LoVo (cell line): Measurements from ENCODE around the gene FAM89B.
A peak's percentile ranks its signal among the peaks of the same experiment; 100 is the strongest.

Experiments used
- DNase-seq: peaks from one replicate; pipeline ENCODE4 v3.0.0-alpha.2; 2016; ENCODE audit warnings: low spot score

Gene FAM89B

GRCh38 chr11:65573391-65574079 lies 1.2 kb downstream of the FAM89B start:
- no peak for DNase-seq

DNA sequence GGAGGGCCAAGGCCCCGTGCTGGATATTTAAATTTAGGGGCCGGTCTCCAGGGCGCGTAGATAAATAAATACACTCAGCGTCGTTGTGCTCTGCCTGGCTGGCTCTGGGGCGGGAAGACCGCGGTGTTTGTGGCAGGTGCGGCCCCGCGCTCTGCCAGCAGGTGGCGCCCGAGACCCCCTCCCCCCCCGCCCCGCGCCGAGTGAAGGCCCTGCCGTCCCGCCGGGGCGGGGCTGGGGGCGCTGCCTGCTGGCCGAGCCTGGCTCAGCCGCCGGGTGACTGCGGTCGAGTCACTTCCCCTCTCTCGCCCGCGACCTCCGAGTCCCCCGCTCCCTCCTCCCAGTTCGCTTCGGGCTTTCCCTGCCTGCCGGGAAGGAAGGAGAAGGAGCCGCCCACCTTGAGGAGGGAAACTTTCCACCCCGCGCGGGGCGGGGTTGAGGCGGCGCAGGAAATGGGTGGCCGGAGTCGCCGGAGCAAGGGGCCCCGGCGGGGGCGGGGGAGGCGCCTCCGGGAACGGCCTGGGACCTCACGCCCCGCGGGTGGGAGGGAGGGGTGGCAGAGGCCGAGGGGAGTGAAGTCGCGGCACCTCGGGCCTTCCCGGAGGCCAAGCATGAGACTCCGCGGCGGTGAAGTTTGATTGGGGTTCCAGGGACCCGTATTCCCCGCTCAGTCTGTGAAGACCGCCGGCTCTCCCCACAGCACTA lies 1.9 kb downstream of the FAM89B start:
- peak; percentile 85 for DNase-seq

DNA sequence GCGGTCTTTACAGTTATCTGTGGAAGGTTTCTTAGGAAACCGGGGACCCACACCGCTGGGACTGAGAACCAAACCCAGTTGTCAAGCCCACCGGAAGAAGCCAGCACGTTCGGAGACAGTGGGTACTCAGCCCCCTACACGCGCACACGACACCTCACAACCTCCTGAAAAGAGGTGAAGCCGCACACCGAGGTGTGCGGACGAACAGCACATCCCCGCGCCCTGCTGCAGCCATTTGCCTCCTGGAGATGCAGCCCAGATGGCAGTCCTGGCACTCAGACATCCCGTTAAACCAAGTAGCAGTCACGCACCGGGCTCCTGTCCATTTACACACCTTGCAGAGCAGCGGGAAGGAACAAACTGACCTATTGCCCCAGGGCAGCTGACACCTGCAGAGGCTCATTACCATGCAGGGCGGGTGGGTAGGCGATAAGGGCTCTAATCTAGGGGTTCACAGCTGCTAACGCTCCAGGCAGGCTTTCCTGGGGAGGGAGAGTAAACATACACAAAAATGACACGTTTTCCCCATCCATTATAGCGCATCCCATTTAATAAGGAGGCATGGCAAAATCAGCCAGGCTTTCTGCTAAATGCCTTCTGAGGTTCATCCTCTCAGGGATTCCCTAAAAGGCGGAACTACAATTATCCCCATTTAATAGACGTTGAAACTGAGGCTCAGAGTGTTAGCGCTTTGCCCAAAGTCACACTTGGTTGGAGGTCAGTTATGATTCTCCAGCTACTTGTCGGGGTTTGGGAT lies 2.7 kb downstream of the FAM89B start:
- DNase-seq = peak; percentile 39

DNA sequence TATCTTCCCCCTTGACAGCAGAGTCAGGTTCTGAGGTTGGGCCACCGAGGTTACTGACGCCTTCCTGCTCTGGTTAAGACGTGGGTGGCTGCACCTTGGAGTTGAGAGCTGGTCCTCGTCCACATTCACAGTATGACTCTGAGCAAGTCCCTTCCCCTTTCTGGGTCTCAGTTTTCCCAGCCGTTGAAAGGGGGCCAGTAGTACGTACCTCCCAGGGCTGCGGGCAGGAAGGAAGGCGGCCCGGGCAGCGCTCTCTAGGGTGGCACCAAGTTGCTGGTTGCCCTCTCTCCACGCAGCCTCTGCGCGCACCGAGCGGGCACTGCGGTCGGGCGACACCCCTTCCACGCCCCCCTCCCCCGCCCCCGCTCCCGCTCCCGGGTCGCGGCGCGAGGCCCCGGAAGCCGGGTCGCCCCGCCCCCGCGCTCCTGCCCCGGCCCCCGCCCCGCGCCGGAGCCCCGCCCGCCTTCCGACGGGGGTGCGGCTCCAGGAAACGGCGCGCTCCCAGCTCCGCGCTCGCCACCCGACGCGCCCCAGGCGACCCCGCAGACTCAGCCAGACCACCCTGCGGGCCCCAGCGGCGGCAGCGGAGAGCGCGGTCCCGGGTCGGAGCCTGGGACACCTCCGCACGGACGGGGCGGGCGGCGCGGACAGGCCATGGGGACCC lies 3.4 kb downstream of the FAM89B start, which contains the start of gene EHBP1L1:
EHBP1L1 (plus strand) TSS at position 486 of the 664 bp plus-strand sequence. CDS start 250 bp downstream, outside the sequence.
- DNase-seq = peak; percentile 53

DNA sequence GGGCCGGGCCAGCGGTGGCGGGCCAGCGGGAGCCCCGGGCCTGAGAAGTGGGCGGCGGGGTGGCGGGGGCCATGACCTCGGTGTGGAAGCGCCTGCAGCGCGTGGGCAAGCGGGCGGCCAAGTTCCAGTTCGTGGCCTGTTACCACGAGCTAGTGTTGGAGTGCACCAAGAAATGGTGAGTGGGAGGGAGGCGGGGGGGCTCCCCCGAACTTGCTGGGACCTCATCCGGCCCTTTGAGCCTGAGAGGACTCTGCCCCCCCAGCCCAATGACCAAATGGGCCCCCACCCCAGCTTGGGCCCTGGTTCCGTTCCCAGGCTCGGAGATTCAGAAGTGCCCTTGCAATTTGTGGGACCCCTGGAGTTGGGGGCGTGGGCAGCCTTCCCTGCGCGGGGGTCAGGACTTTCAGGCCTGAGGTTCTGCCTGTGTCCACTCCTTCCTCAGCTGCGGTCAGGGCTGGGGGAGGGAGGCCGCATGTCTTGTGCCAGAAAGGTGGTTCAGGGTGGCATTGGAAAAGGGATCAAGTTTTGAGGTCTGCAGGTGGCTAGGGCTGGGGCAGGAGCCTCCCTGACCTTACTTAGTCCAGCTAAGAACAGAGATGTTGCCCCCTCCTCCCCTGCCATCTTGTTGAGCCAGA lies 4.0 kb downstream of the FAM89B start:
- no peak for DNase-seq

DNA sequence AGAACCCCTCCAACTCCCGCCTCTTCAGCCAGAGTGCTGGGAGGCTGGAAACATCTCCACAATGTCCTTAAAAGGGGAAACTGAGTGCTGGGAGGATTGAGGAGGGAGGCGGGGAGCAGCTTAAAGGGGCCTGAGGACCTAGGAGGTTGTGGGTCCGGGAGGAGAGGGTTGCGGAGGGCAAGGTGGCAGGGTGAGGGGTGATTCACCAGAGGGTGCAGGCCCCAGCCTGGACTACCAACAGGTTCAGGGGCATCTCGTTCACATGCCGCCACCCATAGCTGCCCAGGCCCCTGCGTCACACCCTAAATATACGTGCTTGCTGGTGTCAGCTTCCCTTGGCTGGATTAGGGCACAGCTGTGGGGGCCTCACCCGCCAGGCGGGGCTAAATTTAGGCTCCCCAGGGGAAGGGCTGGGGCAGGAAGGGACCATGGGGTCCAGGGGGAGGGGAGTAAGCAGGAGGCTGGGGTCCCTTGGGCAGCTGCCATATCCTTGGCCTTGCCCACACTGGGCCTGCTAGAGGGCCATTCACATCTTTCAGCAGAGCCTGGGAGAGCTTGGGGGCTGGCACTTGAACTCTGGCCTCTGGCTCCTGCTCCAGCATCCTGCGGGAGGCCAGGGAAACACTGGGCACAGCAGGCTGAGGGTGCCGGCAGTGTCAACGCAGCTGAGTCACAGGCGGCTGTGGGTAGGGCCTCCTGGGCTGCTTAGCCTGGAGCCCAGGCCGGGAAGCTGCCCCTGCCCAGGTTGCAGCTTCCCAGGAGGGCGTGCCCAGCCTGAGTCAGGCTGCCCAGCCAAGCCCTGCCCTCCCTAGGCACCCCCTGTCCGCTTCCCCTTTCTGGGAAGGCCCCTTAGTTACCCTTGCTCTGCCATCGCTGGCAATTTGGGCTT lies 4.8 kb downstream of the FAM89B start:
- DNase-seq = peak; percentile 79

- DNase-seq = no peak
Observed at GRCh38 chr11:65577756-65578109, 5.4 kb downstream of the FAM89B start.

- no peak for DNase-seq
Observed at GRCh38 chr11:65578134-65578533, 5.8 kb downstream of the FAM89B start.

DNA sequence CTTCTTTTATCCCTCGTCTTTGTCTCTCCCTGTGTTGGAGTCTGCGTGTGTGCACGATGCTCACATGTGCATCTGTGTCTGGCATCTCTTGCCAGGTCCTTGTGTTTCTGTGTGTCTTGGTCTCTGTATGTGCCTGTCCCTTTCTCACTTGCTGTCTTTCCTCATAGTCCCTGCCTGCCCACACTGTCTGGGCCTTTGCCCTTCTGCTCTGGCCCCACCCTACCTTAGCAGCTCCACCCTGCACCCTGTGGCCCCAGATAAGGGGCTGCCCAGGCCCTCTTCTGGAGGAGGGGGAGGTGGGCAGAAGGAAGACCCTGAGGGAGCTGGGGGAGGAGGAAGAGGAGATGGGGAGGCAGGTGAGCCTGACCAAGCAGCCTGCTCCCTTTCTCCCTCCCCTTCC lies 6.3 kb downstream of the FAM89B start:
- DNase-seq = no peak

GRCh38 chr11:65579291-65579690 lies 7.0 kb downstream of the FAM89B start:
- DNase-seq = no peak

DNA sequence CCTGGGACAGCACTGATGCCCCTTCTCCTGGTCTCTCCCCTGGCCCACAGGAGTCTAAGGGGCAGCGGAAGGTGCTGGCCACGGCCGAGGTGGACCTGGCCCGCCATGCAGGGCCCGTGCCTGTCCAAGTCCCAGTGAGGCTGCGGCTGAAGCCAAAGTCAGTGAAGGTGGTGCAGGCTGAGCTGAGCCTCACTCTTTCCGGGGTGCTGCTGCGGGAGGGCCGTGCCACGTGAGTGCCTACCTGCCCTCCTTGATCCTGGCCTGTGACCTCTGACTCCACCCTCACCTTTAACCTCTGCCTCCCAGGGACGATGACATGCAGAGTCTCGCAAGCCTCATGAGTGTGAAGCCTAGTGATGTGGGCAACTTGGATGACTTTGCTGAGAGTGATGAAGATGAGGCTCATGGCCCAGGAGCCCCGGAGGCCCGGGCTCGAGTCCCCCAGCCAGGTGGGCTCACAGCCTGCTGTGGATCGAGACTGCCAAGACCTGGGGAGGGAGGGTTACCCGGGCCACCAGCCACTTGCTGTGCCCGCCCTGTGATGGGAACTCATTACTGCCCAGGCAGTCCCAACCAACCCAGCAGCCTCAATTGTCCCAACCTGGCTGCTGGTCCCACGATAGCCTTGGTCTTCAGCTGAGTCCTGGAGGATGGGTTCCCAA lies 7.8 kb downstream of the FAM89B start:
- DNase-seq = no peak

- no peak for DNase-seq
Observed at GRCh38 chr11:65580756-65581155, 8.4 kb downstream of the FAM89B start.

DNA sequence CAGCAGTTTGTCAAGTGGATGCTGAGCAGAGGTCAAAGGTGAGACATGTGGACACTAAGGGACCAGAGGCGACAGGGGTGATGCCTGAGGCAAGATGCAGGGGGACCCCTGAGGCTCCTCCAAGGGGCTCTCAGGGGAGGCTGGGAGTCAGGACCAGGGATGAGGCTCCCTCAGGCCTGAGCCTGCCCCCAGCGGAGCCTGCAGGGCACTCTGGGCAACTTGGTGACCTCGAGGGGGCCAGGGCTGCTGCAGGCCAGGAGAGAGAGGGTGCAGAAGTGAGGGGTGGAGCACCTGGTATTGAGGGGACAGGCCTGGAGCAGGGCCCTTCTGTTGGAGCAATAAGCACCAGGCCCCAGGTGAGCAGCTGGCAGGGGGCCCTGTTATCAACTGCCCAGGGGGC lies 9.6 kb downstream of the FAM89B start:
- DNase-seq = no peak

GRCh38 chr11:65583589-65583988 lies 11.3 kb downstream of the FAM89B start:
- DNase-seq = no peak

- no peak for DNase-seq
Observed at GRCh38 chr11:65584106-65584505, 11.8 kb downstream of the FAM89B start.

DNA sequence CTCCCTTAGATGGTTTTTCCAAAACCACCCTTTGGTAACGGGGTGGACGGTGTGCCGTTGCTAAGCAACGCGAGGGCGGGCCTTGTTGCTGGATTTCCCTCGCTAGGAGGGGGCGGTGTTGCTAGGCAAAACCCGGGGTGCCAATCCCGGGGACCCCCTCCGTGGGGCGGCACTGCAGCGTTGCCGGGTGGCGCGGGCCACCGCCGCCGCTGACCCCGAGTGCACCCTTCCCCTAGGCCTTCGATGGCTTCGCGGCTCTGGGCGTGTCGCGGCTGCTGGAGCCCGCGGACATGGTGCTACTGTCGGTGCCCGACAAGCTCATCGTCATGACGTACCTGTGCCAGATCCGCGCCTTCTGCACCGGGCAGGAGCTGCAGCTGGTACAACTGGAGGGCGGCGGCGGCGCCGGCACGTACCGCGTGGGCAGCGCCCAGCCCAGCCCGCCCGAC lies 12.4 kb downstream of the FAM89B start:
- no peak for DNase-seq

- DNase-seq = no peak
Observed at GRCh38 chr11:65585396-65586246, 13.3 kb downstream of the FAM89B start.

- DNase-seq = no peak
Observed at GRCh38 chr11:65586247-65586630, 13.9 kb downstream of the FAM89B start.

- no peak for DNase-seq
Observed at GRCh38 chr11:65586676-65587075, 14.3 kb downstream of the FAM89B start.
